Common myeloid progenitor, CD34-positive (primary cell): Measurements from ENCODE around the gene C12orf42.

ENCODE experiments used
- CTCF ChIA-PET: fragments of 350-600 bp; sonication (Branson Sonifier 250); formaldehyde crosslinking; loops from one replicate; lab custom pipeline; 2021; ENCODE audit warnings: antibody characterized with exemption; lab: Charles Lee
- POLR2A ChIA-PET: fragments of 350-600 bp; sonication (Branson Sonifier 250); formaldehyde crosslinking; loops from one replicate; lab custom pipeline; 2021; ENCODE audit warnings: antibody characterized with exemption; lab: Charles Lee
- DNase-seq, 3 donors: peaks; one replicate each; pipeline versions ENCODE4 v3.0.0 to v3.0.0-alpha.2; 2013
- H3K27ac ChIP-seq, 2 experiments: 1 replicate in 1 of 2; 2 replicates in 1 of 2; pipeline ENCODE4 v1.7.0; 2013; ENCODE audit warnings: inconsistent platforms in 2 of 2, low read length in 2 of 2, mild to moderate bottlenecking in 2 of 2, low read depth in 1 of 2, moderate library complexity in 1 of 2; ENCODE audit not compliant: severe bottlenecking in 2 of 2, insufficient read depth in 1 of 2, poor library complexity in 1 of 2
- H3K27me3 ChIP-seq, 5 experiments: replicated peaks in 2 of 5; 1 replicate in 3 of 5; 2 replicates in 2 of 5; pipeline versions ENCODE4 v1.6.1 to v1.7.0; 2013; ENCODE audit warnings: low read length in 4 of 5, mild to moderate bottlenecking in 2 of 5, moderate library complexity in 2 of 5, inconsistent platforms in 1 of 5; ENCODE audit not compliant: insufficient read depth in 5 of 5, control insufficient read depth in 4 of 5
- H3K36me3 ChIP-seq, 4 experiments: 1 replicate in 2 of 4; 2 replicates in 2 of 4; pipeline versions ENCODE4 v1.6.1 to v1.7.0; 2013; ENCODE audit warnings: low read length in 3 of 4, control low read depth in 1 of 4, mild to moderate bottlenecking in 1 of 4; ENCODE audit not compliant: control insufficient read depth in 4 of 4, insufficient read depth in 4 of 4
- H3K4me1 ChIP-seq, 4 experiments: 1 replicate in 3 of 4; 2 replicates in 1 of 4; pipeline versions ENCODE4 v1.6.1 to v1.7.1; 2013; ENCODE audit warnings: low read length in 3 of 4, mild to moderate bottlenecking in 3 of 4, control low read depth in 1 of 4, inconsistent platforms in 1 of 4, moderate library complexity in 1 of 4; ENCODE audit not compliant: control insufficient read depth in 4 of 4, insufficient read depth in 4 of 4; ENCODE audit errors: control extremely low read depth in 1 of 4
- H3K4me3 ChIP-seq, 7 experiments: 1 replicate in 4 of 7; 2 replicates in 3 of 7; pipeline versions ENCODE4 v1.5.1 to v1.7.0; 2013; ENCODE audit warnings: mild to moderate bottlenecking in 7 of 7, low read length in 6 of 7, moderate library complexity in 6 of 7, inconsistent platforms in 2 of 7, low read depth in 2 of 7, control low read depth in 1 of 7; ENCODE audit not compliant: insufficient read depth in 4 of 7, control insufficient read depth in 1 of 7; ENCODE audit errors: extremely low read depth in 1 of 7
- H3K9me3 ChIP-seq, 5 experiments: 1 replicate in 4 of 5; 2 replicates in 1 of 5; pipeline versions ENCODE4 v1.6.1 to v1.7.1; 2013; ENCODE audit warnings: low read length in 4 of 5, mild to moderate bottlenecking in 2 of 5, inconsistent platforms in 1 of 5, low read depth in 1 of 5, moderate library complexity in 1 of 5; ENCODE audit not compliant: control insufficient read depth in 4 of 5, insufficient read depth in 2 of 5; ENCODE audit errors: control extremely low read depth in 1 of 5
- WGBS: methylation state at CpG from one replicate; pipeline ENCODE4 v1.1.5; 2013; ENCODE audit not compliant: insufficient coverage; 5-methylcytosine and 5-hydroxymethylcytosine counted together

Gene C12orf42

DNA sequence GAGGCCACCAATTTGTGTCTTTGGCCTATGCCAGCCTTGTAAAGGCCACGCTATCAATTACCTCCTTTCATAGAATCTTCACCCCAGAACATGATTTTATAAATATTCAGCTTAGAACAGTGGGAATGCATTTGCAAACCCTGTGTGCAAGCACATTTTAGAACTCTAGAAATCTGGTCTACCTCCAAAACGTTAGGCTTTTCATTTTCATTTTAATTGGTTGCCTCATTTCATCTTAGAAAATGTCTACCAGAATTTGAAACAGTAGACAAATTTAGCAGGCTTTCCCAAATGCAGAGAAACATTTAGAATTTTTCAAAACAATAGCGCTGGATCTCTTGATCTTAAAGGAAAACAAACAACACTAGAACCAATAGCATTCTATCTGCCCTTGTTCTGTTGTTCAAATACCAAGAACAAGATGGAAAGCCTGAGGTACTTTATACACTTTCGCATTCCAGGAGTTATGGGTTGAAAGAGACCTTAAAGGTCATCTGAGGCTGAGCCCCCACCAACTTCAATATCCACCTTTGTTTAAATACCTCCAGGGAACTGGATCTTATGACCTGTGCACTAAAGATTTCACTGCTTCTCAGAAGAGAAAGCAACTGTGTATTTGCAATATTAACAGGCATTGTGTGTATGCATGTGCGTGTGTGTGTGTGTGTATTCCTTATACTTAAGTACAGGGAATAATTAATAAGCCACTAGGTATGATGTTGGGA lies 185.1 kb downstream of the C12orf42 start:
- Histone ChIP-seq H3K9me3 (no peaks in the 10 kb centered on the region), H3K4me1 (no peaks in the 10 kb centered on the region), H3K4me3 (no peak overlapping the region), H3K27me3 (peaks cover 0 to 3% (median 0%) of the 10 kb centered on the region in 5 experiments), H3K27ac (no peak overlapping the region), H3K36me3 (no peaks in the 10 kb centered on the region)
- ChIA-PET CTCF (no interaction called here), POLR2A (no interaction called here)
- DNase-seq = no peak
- WGBS = 88% methylated on average over 4 of the region's 5 CpGs

DNA sequence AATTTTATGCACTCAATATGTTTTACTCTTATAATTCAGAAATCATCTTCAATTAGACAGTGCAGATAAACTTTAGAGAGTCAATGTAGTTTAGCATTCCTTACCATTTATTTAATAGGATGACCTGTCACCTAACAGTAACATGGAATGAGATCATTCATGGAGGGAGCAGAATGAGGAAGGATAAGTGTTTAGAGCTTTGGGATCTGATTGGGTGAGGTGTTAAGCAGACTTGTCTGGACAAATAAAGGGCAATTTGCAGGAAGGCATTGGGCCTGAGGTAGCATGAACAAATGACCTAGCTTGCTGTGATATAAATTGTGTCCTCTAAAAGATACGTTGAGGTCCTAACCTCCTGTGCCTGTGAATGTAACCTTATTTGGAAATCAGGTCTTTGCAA lies 187.4 kb downstream of the C12orf42 start:
- CTCF ChIA-PET = no interaction called here

DNA sequence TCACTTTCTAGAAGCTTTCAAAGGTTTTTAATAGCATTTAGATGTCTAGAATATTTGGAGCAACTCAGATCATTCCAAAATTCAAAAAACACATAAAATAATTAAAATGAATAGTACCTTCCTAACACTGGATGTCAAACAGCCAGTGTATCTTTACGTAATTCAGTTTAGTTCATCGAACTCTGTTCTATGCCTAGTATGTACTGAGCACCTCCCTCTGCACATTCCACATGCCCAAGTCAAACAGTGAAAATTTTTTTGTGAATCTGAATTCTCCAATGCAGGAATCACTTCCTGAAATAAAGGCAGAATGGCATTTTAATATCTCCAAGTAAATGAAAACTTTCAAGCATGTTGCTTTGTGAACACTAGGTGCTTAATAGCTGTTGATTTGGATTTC lies 192.3 kb downstream of the C12orf42 start:
- CTCF ChIA-PET = no interaction called here
- POLR2A ChIA-PET = no interaction called here

More for the DNA sequence above, 187.4 kb downstream of the C12orf42 start:
- DNase-seq = no peak
- no peaks in the 10 kb centered on the region for H3K4me1 ChIP-seq
- peaks cover 0 to 10% (median 6%) of the 10 kb centered on the region in 5 experiments for H3K27me3 ChIP-seq
- H3K36me3 ChIP-seq = no peaks in the 10 kb centered on the region
- POLR2A ChIA-PET = no interaction called here
- H3K4me3 ChIP-seq = no peak overlapping the region
- no peaks in the 10 kb centered on the region for H3K9me3 ChIP-seq
- 100% methylated on average over 1 of the region's 1 CpG for WGBS
- H3K27ac ChIP-seq = no peak overlapping the region

DNA sequence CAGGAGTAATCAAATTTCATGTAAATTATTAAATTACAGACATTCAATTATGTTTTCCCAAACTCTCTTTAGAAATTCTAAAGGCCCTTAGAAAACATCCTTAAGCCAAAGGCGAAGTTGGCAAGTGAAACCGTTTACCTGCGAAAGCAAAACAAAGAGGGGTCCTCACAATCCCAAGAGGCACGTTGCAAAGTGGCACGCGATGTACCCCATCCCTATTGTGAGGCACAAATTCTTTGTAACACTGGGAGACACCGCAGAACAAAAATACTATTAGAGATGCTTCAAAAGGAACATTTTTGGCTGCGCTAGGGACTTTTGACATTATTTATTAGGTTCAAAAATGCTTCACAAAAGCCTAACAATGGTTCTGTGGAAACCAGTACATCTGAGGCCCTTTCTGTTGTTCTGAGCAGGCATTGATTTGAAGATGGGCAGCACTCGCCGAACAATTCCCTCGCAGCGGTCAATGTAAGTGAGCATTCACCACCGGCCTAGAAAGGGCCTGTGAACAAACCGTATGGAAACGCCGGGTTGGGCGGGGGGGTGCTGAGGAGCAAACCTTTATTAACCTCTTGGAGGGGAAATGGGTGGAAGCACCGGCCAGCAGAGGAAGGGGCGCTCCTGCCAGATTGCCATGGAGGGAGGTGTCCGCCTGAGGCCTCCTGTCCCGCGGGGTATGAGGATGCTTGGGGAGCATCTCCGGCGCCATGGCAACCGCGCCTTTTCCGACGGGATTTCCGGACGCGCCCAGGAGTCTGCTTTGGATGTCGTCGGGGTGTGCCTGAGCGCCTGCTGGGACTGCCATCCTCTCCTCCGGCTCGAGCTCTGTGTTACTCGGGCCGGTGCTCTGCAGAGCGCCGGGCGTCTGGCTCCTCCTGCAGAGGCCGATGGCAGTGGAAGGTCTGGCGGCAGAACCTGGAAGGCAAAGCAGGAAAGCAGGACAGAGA lies 193.9 kb downstream of the C12orf42 start:
- Histone ChIP-seq H3K4me1 (no peaks in the 10 kb centered on the region), H3K27ac (no peak overlapping the region), H3K27me3 (peaks cover 2 to 32% (median 23%) of the 10 kb centered on the region in 5 experiments), H3K9me3 (peaks cover 0 to 2% (median 0%) of the 10 kb centered on the region in 5 experiments), H3K4me3 (no peak overlapping the region), H3K36me3 (no peaks in the 10 kb centered on the region)
- ChIA-PET POLR2A (no interaction called here), CTCF (no interaction called here)
- DNase-seq = no peak
- 10% methylated on average over 37 of the region's 43 CpGs for WGBS

More for the DNA sequence above, 192.3 kb downstream of the C12orf42 start:
- no peak for DNase-seq
- WGBS = 100% methylated on average over 2 of the region's 2 CpGs
- H3K36me3 ChIP-seq = no peaks in the 10 kb centered on the region
- H3K27ac ChIP-seq = no peak overlapping the region
- H3K4me1 ChIP-seq = no peaks in the 10 kb centered on the region
- H3K9me3 ChIP-seq = peaks cover 0 to 2% (median 0%) of the 10 kb centered on the region in 5 experiments
- no peak overlapping the region for H3K4me3 ChIP-seq
- H3K27me3 ChIP-seq = peaks cover 2 to 32% (median 23%) of the 10 kb centered on the region in 5 experiments

DNA sequence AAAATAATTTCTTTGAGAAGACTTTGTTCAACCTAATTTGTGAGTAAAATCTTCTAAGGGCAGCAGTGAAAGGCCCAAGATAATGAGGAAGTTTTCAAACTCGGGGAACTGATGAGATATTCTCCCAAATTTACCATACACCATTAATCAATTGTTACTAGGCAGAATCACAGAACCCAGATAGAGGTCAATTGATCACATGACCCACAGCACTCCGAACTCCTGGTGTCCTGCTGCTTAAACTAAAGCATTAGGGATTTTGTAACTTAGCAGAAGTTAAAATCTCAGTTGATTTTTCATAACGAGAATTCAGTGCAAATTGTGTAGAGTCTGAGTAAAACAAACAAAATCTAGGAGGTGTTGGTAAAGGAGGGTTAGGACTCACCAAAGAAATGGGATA lies 207.8 kb downstream of the C12orf42 start:
- Histone ChIP-seq H3K4me3 (no peak overlapping the region), H3K9me3 (peaks cover 0 to 5% (median 0%) of the 10 kb centered on the region in 5 experiments), H3K36me3 (no peaks in the 10 kb centered on the region), H3K27ac (no peak overlapping the region), H3K27me3 (no peaks in the 10 kb centered on the region), H3K4me1 (no peaks in the 10 kb centered on the region)
- CTCF ChIA-PET = no interaction called here
- POLR2A ChIA-PET = no interaction called here
- 80% methylated on average over 2 of the region's 3 CpGs for WGBS
- DNase-seq = no peak

DNA sequence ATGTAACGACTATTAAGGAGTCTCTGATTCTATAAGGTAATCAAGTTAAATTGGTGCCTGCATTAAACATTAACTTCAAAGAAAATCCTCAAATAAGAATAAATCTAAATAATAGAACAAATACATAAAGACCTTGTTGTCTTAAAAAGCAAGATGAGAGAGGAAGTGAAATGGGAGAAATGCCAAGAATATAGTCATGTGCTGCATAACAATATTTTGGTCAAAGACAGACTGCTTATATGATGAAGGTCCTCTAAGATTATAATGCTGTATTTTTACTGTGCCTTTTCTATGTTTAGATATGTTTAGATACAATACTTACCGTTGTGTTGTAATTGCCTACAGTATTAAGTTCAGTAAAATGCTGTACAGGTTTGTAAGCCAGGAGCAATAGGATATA lies 213.6 kb downstream of the C12orf42 start:
- CTCF ChIA-PET = no interaction called here
- no peak for DNase-seq
- Histone ChIP-seq H3K9me3 (no peaks in the 10 kb centered on the region), H3K27me3 (no peaks in the 10 kb centered on the region), H3K4me1 (no peaks in the 10 kb centered on the region), H3K4me3 (no peak overlapping the region), H3K27ac (no peak overlapping the region), H3K36me3 (no peaks in the 10 kb centered on the region)
- WGBS = no CpG with 5 or more reads among the region's 2 CpGs
- POLR2A ChIA-PET = no interaction called here

DNA sequence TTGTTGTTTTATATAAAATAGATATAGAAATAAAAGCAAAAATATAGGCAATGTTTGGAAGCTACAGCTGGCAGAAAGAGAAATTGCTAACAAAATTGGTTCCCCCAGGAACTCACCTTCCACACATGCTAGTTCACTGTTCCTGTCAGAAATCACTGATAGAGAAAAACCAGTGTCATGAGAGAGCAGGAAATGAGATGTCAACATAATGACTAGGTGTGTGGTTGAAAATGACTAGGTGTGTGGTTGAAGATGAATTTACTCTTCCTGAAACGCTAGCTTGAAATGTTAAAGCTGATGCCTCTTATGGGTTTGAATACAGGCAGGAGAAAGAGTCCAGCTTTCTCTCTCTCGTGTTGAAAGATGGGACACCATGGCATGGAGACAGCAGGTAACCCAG lies 216.3 kb downstream of the C12orf42 start:
- H3K4me1 ChIP-seq = no peaks in the 10 kb centered on the region
- no peaks in the 10 kb centered on the region for H3K9me3 ChIP-seq
- H3K4me3 ChIP-seq = no peak overlapping the region
- 92% methylated on average over 2 of the region's 2 CpGs for WGBS
- DNase-seq = no peak
- H3K36me3 ChIP-seq = no peaks in the 10 kb centered on the region
- ChIA-PET CTCF (no interaction called here), POLR2A (no interaction called here)
- H3K27me3 ChIP-seq = peaks cover 0 to 3% (median 0%) of the 10 kb centered on the region in 5 experiments
- no peak overlapping the region for H3K27ac ChIP-seq
